GM18499 (cell line): ENCODE data around the gene RHPN2.
"Not testable (repeated sequence)": the region's sequence is repeated elsewhere in the genome, so short reads cannot be mapped to it uniquely, and the experiment has no call there.

Experiments used
- ATAC-seq: cut with Tn5 transposase; IDR thresholded peaks from one replicate; pipeline ENCODE4 v1.9.1; 2021; ENCODE audit warnings: moderate number of reproducible peaks; ENCODE audit not compliant: insufficient read depth, unreplicated experiment

The RHPN2 gene

GRCh38 chr19:33067121-33067520, 2.4 kb upstream of the RHPN2 start:
- ATAC-seq, result no peak

- ATAC-seq, result no peak
Observed at GRCh38 chr19:33066543-33066942, 1.9 kb upstream of the RHPN2 start.

- ATAC-seq, result no peak
Observed at GRCh38 chr19:33064458-33064791, 263 bp downstream of the RHPN2 start.

- ATAC-seq, result no peak
Observed at GRCh38 chr19:33063753-33064457, 783 bp downstream of the RHPN2 start.

- no peak for ATAC-seq
Observed at GRCh38 chr19:33063356-33063752, 1.3 kb downstream of the RHPN2 start.

- no peak for ATAC-seq
Observed at GRCh38 chr19:33062902-33063301, 1.8 kb downstream of the RHPN2 start.

- no peak for ATAC-seq
Observed at GRCh38 chr19:33060586-33060985, 4.1 kb downstream of the RHPN2 start.

- no peak for ATAC-seq
Observed at GRCh38 chr19:33055718-33056117, 9.0 kb downstream of the RHPN2 start.

GRCh38 chr19:33054623-33055022, 10.1 kb downstream of the RHPN2 start:
- ATAC-seq, result no peak

- no peak for ATAC-seq
Observed at GRCh38 chr19:33052352-33052972, 12.2 kb downstream of the RHPN2 start.

- no peak for ATAC-seq
Observed at GRCh38 chr19:33050110-33050509, 14.6 kb downstream of the RHPN2 start.

GRCh38 chr19:33048806-33049676, 15.6 kb downstream of the RHPN2 start:
- ATAC-seq, result no peak

- no peak for ATAC-seq
Observed at GRCh38 chr19:33047422-33047821, 17.3 kb downstream of the RHPN2 start.

- not testable (repeated sequence) for ATAC-seq
Observed at GRCh38 chr19:33041828-33042160, 22.9 kb downstream of the RHPN2 start.

GRCh38 chr19:33040994-33041827, 23.5 kb downstream of the RHPN2 start:
- ATAC-seq, result no peak

- no peak for ATAC-seq
Observed at GRCh38 chr19:33039815-33040214, 24.9 kb downstream of the RHPN2 start.

GRCh38 chr19:33039108-33039599, 25.5 kb downstream of the RHPN2 start:
- ATAC-seq, result no peak

GRCh38 chr19:33037168-33038025, 27.3 kb downstream of the RHPN2 start:
- not testable (repeated sequence) for ATAC-seq

- ATAC-seq, result not testable (repeated sequence)
Observed at GRCh38 chr19:33036370-33037167, 28.1 kb downstream of the RHPN2 start.
